NCI-H1092 (cell line): ENCODE data around the gene CCNL2.
"Not testable (repeated sequence)": the region's sequence is repeated elsewhere in the genome, so short reads cannot be mapped to it uniquely, and the experiment has no call there.

Source experiments
- DNase-seq: peaks from one replicate; lab custom pipeline; 2025; lab: John Stamatoyannopoulos, UW

The CCNL2 gene

GRCh38 chr1:1419813-1420653 lies 20.9 kb upstream of the CCNL2 start:
- DNase-seq, result no peak

GRCh38 chr1:1419363-1419812 lies 20.3 kb upstream of the CCNL2 start:
- DNase-seq, result no peak

GRCh38 chr1:1418464-1419362 lies 19.6 kb upstream of the CCNL2 start:
- DNase-seq, result no peak

GRCh38 chr1:1417825-1418463 lies 18.8 kb upstream of the CCNL2 start:
- DNase-seq, result not testable (repeated sequence)

GRCh38 chr1:1417396-1417795 lies 18.3 kb upstream of the CCNL2 start:
- DNase-seq, result not testable (repeated sequence)

GRCh38 chr1:1415751-1416150 lies 16.6 kb upstream of the CCNL2 start:
- DNase-seq, result no peak

GRCh38 chr1:1412311-1412902 lies 13.3 kb upstream of the CCNL2 start:
- not testable (repeated sequence) for DNase-seq

GRCh38 chr1:1411626-1412025 lies 12.5 kb upstream of the CCNL2 start:
- DNase-seq, result no peak

- DNase-seq, result not testable (repeated sequence)
Observed at GRCh38 chr1:1410238-1410637, 11.1 kb upstream of the CCNL2 start.

- no peak for DNase-seq
Observed at GRCh38 chr1:1407636-1408318, 8.6 kb upstream of the CCNL2 start.

- DNase-seq, result peak; percentile 83
Observed at GRCh38 chr1:1406821-1407635, 7.9 kb upstream of the CCNL2 start, which contains the start of gene MRPL20. Gene MRPL20, minus strand, starts transcription at chr1:1407293. Its CDS starts 76 bp downstream, at chr1:1407217.

GRCh38 chr1:1406101-1406820 lies 7.1 kb upstream of the CCNL2 start:
- DNase-seq, result no peak

- no peak for DNase-seq
Observed at GRCh38 chr1:1403653-1404052, 4.5 kb upstream of the CCNL2 start.

GRCh38 chr1:1402901-1403392 lies 3.8 kb upstream of the CCNL2 start:
- not testable (repeated sequence) for DNase-seq

GRCh38 chr1:1402072-1402900 lies 3.2 kb upstream of the CCNL2 start:
- no peak for DNase-seq

GRCh38 chr1:1401457-1402010 lies 2.4 kb upstream of the CCNL2 start:
- no peak for DNase-seq

GRCh38 chr1:1400576-1401456 lies 1.7 kb upstream of the CCNL2 start:
- DNase-seq, result no peak
